ENCODE results near the gene ADAMTS2.
A peak's percentile ranks its signal among the peaks of the same experiment; 100 is the strongest.

ADAMTS2 gene

DNA sequence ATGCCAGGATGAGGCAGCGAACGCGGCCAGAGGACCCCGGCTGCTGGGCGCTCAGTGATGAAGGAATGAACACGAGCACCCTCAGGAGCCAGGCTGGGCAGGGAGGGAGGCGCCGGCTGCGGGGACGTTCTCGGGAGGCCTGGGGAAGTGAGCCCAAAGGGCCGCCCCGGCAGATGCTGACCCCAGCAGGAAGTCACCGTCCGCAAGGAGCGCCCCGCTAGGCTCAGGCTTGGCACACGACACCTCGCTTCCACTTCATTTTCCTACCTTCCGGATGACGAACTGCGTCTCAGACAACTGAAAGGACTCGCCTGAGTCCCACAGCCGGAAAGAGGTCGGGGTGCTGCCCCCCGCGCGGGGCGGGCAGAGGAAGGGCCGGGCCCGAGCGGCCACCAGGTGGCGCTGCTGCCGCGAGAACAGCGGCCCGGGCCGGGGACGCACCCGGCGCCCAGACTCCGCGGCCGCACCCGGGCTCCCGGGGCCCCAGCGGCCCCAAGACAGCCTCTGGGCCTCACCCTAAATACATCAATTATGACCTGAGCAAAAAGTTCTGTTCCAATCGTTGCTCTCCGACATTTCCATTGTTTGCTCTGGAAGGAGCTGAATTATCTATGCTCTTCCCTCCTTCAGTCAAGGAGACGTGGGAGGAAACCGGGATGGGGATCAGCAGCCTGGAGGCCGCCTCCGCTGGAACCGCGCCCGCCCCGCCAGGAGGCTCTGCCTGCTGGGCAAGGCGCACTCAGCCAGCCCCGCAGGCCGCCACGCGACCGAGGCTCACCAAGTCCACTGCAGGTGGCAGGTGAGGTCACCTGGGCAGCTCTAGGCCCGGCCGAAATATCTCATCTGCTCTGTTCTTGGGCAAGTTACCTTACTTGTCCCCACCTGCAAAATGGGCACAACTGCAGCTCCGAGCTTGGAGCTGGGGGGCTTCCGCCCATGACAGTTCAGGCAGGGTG is 178.1 kb downstream of the ADAMTS2 start:
- DNase-seq = peak; percentile 63

DNA sequence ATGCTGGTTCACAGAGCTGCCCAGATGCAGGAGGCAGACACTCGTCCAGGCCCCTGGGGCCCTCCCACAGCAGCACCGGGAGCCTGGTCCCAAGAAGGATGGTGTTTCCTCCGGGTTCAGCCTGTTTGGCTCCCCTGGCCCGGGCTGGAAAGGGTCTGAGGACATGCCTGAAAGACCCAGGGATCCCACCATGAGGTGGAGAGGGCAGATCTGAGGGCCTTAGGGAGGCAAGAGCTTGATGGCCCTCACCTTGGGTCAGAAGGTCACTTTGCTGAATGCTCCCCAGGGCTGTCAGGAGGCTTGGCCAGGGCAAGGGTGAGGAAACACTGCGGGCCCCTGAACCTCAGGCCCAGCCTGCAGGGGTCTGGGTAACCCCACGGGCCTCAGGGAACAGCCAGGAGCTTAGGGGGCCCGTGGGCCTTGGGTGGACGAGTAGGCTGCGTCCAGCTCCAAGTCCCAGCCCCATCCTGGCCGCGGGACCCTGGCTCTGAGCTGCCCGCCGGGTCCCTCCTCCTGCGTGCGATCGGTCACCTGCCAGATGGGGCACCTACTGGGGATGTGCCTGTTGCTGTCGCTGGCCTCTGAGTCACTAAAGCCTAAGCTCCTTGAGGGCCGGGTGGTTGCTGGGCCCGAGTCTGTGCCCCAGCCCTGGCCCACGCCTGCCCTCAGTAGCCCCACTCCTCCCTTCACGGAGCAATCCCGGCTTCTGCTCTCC is 178.9 kb downstream of the ADAMTS2 start:
- DNase-seq = no peak

DNA sequence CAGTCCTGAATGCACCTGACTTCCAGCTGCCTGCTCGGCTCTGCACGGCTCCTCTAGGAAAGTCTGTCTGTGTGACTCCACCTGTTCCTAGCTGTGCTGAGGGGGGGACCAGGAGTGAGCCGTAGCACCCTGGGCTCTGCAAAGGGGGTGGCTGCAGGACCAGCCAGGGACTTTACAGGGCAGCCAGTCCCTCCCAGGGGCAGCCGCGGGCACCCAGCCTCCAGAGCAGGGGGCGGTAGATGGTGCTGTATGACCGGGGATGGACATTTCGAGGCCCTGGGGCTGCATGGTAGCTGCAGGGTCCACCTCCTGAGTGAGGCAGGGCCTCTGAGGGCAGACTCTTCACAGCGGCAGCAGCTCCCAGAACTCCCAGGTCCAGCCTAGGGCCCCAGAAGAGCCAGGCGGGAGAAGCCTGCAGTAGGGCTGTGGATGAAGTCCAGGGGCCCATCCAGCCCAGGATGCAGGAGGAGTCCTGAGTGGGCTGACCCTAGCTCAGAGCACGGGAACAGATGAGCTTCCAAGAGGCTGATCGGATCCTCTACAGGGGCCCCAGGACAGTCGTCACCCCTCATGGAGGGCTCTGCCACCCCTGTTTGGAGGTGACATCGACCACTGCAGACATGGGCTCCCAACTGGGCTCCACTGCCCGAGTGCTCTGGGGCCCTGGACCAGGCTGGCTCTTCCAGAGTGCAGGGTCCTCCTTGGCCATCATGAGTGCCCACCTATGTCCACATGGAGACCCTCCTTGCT is 179.7 kb downstream of the ADAMTS2 start:
- DNase-seq = no peak

DNA sequence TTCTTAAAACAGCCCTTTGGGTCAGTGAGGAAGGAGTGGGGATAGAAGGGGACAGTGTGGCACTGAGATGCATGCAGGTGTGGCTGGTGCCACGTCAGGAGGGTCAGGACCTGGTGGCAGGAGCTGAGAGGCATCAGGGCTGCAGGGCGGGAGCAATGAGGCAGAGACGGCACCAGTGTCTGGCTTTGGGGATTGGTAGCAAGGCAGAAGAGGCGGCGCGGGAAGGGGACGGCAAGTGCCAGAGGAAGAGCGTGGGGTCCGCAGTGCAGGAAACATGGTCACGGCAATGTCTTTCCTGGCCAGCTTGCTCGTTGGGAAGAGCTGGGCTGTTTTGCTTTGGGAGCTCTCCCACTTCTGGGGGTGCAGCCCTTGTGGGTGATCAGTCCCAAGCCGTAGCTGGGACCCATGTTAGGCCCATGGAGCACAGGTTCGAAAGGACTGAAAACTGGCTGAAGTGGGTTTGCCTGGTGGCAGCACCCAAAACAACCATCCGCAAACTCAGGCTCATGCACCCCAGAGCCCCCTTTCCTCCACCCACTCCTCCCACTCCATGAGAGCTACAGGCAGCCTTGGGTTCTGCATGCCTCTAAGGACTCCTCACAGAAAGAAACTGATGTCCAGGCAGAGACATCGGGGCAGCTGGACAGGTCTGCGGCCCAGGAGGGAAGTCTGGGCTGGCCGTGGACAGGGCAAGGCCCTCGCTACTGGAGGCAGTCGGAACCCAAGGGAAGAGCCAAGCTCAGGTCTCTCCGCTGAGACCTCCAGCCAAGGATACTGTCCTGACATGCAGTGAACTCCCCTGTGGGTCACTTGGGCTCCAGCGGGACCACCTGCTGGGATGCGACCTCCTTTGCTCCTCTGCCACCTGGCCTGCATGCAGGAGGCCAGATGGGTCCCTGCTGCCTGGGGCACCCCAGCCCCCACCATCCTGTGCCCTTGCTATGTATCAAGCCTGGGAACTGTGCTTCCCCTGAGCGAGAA is 180.6 kb downstream of the ADAMTS2 start:
- DNase-seq = no peak

DNA sequence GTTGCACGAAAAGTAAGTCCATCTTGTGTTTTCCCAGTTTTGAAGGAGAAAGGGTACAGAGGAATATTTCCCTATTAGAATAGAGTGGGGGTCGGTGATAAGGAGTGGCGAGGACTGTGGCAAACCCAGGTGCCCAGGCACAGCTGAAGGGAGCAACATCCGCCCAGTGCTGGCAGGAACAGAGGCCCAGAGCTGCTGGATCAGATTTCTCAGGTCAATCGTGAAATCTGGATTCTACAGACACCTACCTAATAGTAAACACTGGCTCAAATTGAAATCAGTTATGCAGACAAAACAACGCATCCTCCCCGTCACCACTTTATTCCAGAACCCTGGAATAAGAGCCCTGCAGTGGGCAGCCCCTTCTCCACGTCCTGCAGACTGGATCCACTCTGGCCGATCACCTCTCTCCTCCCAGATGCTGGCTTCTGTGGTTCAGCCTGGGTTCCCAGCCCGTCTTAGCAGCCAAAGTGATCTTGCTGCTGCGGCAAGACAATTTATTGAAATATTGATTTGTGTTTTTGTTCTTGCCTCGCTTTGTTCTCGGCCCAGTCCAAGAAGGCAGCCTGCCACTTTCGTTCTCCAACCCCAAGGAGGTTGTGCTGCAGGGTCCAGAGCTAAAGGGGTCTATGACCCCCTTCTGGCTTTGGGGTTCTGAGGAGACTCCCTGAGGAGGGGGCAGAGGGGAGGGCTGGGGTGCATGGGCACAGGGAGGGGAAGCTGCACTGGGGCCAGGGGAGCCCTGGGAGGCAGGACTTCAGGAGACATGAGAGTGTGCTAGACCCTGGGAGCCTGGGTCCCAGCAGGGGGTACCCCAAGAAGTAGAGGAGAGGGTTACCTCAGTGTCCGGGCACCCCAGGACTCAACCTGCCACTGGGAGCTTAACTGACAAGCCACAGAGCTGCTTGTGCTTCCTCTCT is 181.8 kb downstream of the ADAMTS2 start:
- DNase-seq = no peak

DNA sequence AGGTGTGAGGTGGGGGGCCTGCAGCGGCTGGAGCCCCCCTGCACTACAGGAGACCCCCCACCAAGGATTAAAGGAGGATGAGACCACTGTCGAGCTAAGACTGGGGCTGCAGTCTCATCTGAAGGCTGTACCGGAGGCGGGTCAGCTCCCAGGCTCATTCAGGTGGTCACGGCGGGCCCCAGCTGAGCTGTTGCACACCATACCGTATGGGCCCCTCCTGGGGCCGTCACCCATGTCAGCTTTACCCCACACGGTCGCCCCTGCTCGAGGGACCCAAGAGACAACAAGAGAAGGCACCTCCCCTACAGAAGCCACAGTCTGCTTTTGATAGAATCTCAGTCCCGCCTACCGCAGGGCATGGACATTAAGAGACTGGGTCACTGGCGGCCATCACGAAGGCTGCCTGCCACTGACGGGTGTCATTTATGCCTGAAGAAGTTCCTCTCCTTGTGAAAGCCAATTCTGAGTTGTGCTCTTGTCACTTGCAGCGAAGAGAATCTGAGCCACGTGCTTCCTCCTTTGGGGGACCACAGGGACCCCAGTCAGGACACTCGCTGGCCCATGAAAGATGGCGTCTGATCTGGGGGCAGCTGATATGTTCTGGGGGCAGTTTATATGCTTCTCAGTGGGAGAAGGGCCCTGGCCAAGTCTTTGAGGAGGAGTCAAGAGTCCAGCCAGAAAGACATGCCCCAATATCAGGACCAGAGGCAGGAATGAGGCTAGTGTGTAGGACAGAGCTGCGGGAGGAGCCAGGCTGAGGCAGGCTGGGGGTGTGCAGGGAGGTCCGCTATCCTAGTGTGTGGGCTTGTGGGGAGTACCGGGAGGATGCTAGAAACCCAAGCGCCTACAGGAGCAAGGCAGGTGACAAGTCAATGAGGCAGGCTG is 182.7 kb downstream of the ADAMTS2 start:
- no peak for DNase-seq

DNA sequence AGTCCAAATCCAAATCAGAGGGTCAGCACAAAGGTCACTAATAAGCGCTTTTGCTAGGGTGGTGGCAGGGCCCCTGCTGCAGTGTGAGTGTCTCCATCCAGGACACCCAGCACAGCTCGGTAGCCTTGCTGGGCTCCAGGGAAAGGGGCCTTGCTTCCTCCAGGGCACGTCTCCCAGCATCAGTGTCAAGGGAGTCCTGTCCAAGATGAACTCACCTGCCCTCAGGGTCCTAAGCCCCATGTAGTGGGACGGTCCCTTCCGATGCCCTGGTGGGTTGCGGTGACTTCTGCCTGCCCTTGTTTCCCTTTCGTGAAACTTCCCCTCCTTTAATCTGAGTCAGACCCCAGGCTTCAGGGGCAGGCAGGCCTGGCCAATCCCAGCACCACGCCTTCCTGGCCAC is 183.4 kb downstream of the ADAMTS2 start:
- no peak for DNase-seq

DNA sequence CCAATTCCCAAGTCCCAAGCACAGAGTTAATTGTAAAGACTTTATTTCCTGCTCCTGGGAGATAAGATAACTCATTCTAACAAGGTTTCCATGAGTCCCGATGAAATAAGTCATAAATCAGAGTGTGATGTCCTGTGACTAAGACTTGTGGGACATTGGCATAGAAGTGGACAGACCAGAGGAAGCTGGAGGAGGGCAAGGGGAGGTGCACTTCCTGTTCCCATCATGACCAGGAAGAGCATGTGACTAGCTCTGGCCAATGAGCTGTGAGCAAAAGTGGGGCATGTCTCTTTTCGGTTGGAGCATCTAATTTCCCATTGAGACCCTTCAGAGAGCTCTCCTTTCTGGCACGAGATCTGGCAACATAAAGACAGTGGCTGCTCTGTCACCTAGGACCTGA is 184.7 kb downstream of the ADAMTS2 start:
- DNase-seq = no peak

DNA sequence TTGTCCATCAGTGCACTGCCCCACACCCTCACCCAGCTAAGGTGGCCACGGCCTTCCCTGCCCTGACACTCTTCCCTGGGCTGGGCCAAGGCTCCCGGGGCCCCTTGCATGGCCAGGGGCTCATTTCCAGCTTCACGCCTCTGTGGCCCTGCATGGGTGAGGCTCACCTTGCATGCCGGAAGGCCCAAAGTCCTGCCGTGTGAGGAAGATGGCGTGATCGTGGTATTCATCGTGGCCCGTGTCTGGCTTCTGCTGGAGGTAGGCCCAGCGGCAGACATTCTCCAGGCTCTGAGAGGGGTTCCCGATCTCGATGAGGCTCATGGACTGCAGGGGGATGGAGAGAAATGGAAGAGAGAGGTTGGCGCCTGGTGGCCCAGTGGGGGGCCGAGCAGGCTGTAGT is 186.7 kb downstream of the ADAMTS2 start:
- no peak for DNase-seq

DNA sequence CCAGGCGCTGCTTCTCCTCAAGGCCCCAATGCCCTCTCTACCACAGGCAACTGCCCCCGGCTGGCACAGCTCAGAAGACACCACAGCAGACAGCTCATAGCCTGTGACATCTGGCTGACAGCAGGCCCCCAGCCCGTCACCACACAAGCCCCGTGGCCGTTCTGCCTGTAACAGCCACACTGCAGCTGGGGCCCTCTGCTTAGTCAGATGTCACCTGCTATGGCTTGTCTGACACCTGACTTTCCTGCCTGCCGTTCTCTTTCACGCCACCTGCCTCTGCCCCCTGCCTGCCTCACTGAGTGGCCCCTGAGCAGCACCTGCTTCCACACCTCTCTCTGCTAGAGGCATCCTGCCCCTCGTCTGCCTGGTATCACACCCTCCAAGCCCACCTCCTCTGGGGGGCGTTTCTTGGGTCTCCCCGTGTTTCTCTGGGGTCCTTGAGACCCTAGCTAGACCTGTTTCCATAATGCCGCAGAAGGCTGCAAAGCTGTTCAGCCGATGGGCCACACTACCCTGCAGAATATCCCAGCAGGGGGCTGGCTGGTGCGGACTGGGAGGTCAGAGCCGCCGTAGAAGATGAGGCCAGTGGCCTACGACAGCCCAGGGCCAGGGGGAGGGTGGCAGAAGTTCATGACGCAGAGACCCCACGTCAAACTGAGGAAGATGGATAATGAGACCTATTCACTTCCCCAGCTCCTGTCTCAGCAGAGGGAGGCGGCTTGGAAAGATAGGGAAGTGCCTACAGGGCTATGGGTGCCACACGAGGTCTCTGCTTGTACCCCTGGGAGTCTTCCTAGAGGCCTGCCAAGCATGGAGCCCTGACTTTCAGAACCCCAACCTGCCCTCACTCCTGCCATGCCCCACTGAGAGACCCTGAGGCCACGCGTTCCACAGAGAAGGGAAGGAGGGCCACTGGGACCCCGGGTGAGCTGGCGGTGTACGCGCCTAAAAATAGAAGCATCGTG is 190.0 kb downstream of the ADAMTS2 start:
- DNase-seq = no peak

DNA sequence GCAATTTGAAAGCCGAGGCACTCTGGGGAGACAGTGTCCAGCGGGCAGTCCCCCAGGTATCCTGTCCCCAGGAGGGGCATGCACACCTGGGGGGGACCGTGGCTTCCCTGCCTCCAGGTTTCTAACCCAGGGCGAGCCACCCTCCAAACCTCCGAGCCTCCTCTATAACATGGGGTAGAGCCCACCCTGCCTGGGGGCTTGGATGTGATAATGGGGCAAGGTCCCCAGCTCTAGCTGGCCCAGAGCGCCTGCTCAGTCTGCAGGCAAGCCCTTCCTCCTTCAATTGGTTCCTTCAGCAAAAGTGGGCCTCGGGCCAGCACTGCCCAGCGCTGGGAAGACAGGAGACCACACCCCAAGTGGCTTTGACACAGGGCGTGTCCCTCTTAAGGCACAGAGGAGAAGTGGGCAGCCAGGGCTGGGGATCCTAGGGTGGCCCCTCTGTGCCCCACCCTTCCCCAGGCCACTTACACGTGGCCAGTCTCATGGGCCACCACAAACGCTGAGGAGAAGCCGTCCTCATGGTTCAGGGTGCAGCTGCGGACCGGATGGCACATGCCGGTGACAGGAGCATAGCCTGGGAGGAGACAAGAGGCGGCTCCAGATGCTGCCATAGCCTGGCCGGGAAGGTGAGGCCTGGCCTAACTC is 190.8 kb downstream of the ADAMTS2 start:
- no peak for DNase-seq

DNA sequence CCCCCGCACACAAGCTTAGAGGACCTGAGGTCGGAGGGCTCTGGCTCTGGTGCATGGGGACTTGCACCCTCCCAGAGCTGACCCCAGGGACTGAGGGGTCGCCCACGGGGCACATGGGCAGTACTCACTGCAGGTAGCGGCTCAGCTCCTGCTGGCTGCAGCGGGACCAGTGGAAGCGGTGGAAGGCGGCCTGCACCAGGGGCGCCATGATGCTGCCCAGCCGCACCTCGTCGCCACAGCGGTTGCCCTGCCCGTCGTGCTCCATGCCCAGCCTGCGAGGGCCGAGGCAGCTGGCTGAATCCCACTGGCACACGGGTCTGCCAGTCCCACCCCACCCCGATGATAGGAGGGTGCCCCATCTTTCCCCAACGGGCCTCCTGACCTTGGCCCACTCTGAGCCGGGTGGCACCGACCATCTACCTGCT is 191.3 kb downstream of the ADAMTS2 start:
- DNase-seq = no peak

DNA sequence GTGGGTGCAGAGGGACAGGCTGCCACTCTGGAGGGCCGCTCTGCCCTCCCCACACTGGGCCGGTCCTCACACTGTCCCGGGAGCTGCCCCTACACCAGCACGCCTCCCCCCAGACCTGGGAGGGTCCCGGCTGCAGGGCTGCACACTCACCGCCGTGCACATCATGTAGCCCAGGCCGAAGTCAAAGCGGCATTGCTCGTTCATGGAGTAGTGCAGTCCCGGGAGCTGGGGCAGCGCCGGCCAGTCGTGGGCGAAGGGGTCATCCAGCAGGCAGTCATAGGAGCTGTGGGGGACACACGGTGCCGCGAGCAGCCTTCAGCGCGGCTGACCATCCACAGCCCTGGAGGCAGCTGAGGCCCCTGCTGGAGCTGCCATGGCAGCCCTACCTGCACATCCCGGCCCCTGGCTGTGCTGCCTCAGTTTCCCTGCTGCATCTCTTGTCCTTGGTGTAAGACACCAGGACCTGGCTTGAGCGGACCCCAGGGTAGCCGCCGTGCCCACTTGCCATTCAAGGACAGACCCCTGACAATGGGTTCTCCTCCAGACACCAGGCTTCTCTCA is 191.8 kb downstream of the ADAMTS2 start:
- DNase-seq = no peak

DNA sequence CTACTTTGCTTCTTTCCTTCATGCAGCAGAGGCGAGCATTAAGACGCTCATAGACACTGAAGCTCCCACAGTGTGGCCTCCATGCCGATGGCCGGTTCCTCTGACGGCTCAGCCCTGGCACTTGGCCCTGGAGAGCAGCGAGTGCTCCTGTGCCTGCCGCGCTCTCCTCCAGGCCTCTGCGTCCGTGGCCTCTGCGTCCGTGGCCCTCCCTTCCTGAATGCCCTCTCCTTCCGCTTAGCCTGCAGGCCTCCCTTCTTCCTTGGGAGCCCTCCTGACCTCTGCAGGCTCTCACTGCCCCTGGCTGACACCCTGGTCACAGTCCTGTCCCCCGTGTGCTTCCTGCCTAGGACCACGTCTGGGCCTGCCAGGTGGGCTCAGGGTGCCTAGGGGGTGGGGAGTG is 192.3 kb downstream of the ADAMTS2 start:
- no peak for DNase-seq

DNA sequence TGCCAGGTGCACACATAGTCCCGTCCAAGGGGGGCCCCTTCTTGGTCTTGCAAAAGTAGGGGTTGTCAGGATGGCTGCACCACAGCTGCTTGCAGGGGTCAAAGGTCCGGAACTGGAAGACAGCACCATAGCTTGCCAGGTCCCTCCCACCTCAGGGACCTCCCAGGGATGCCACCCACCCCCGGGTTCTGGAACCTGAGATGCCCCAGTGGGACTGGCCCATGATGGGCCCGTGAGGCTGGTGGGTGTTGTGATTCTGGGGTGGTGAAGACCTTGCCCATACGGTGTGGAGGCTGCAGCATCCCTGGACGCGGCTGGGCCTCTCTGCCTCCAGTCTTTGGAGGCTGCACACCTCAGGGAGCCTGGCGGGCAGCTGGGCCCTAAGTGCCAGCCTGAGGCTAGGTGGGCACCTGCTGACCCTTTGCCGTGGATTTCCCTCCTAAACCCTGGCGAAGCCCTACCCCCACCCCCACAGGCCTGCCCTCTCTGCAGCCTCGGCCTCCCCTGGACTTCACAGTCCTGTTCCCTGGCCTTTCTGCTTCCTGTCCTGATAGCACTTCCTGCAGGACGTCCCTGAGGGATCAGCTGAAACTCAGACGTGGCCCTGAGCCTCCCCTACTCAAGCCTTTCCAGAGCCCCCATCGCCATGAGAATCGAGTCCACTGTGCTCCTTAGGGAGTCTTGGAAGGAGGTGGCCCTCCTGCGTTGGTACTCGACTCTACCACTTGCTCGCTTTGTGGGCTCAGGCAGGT is 192.9 kb downstream of the ADAMTS2 start:
- no peak for DNase-seq

DNA sequence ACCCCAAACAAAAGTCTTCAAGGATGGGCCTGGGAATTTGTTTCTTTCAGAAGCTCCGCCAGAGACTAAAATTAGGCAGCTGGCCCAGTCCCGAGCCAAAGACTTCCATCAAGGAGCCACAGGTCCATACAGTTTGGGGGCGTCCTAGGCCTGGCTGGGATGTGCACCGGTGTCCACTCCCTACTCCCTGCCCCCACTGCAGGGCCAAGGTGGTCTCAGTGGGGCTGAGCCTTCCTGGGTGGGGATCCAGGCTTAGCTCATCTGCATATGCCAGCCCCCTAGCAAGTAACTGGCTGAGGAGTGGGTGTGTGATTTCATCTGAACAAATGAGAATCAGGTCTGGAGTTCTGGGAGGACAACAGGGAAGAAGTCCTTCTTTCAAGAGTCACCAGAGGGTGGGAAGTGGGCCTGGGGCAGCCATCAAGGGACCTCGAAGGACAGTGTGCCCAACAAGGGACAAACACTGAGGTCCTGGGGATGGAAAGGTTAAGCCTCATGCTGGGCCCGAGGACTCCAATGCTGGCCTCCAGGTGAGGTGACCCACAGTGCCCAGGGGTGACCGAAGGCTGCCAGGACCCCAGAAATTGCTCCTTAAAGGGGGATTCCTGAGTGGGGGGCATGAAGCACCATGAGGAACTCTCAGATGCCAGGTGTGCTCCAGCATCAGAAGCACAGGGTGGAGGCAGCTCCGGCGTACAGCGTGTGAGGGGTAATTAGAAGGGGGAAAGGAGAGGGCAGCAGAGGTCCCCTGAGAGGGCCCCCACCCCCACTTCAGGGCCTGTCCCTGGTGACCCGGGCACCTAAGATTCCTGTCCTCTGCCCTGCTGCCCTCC is 193.8 kb downstream of the ADAMTS2 start:
- no peak for DNase-seq

Measured in suppressor macrophage treated with lipopolysaccharide for 4 hours (primary cell).